ENCODE data around the gene AKAP6. TPM values are rescaled to one million over a fixed set of nuclear protein-coding genes. Genes with fewer than 3 reads are reported as not detected.

The AKAP6 gene
- total RNA-seq, 2 donors from 2014 or later: 3.6 to 9.9 TPM

DNA sequence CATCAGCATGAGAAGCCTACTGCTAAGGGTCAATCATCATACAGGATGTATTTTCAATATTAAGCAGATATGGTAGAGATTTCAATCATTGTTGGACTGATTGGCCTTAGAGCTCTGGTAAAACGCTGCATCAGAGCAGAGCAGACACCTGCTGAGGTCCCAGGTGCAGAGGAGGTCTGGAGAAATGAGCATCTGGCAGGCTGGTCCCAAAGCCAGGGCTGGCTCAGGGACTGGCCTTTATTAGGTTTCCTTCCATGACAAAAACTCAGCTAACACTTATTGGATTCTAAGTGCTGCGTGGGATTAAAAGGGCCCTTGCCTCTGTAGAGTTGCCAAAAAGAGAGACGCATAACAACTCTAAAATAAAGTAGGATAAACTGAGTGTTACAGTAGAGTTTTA is 29.7 kb downstream of the AKAP6 start:
- 58% methylated on average over 3 of the region's 3 CpGs for WGBS
- Histone ChIP-seq H3K27ac (no peak overlapping the region), H3K9me3 (no peaks in the 10 kb centered on the region), H3K4me3 (no peak overlapping the region), H3K4me1 (replicated peaks) (no peaks in the 10 kb centered on the region), H3K27me3 (replicated peaks; ENCODE audit: insufficient read depth) (no peaks in the 10 kb centered on the region), H3K36me3 (no peaks in the 10 kb centered on the region)
- no peak for DNase-seq (ENCODE audit: low spot score)
- intact Hi-C loops (cut with DNase I): no loop called here
- TF ChIP-seq POLR2A (IDR thresholded peaks at IDR 0.05): no peak
- no peak for TF ChIP-seq POLR2AphosphoS5 (IDR thresholded peaks at IDR 0.05)

DNA sequence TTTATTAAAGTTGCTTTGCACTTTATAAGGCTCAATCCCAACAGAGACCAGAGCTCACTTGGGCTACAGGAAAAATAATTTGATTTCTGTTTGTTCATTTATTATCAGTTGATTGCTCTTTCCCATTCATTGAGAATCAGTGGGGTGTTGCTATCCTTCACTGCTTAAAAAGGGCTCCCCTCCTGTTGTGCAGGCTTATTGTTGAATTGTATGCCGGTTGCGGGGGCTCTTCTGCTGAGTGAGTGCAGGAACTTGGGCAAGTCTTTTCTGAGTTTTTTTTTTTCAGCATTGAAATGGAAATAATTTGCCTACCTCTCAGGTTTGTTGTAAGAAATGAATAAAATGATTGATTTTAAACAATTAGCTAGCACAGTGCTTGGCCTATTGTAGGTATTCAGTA is 32.6 kb downstream of the AKAP6 start:
- intact Hi-C loops (cut with DNase I): no loop called here

DNA sequence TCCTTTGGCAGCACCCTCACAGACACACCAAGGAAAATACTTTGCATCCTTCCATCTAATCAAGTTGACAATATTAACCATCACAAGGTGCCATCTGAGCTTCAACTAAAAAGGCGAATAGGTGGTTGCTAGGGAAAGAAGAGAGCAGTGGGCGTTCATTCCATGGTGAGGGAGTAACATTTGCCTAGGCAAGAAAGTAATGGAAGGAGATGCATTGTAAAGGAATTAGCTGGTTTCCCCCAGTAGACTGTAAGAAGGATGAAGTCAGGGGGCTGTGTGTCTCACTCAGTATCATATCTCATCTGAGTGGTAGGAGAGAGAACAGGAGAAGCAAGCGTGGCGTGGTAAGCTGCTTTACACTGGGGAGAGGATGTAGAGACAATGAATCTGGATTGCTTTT is 34.7 kb downstream of the AKAP6 start:
- no peaks in the 10 kb centered on the region for H3K36me3 ChIP-seq
- no peaks in the 10 kb centered on the region for H3K4me1 ChIP-seq (replicated peaks)
- no peaks in the 10 kb centered on the region for H3K9me3 ChIP-seq
- H3K4me3 ChIP-seq: no peak overlapping the region
- no peak for TF ChIP-seq POLR2A (IDR thresholded peaks at IDR 0.05)
- TF ChIP-seq, protein P1, sequence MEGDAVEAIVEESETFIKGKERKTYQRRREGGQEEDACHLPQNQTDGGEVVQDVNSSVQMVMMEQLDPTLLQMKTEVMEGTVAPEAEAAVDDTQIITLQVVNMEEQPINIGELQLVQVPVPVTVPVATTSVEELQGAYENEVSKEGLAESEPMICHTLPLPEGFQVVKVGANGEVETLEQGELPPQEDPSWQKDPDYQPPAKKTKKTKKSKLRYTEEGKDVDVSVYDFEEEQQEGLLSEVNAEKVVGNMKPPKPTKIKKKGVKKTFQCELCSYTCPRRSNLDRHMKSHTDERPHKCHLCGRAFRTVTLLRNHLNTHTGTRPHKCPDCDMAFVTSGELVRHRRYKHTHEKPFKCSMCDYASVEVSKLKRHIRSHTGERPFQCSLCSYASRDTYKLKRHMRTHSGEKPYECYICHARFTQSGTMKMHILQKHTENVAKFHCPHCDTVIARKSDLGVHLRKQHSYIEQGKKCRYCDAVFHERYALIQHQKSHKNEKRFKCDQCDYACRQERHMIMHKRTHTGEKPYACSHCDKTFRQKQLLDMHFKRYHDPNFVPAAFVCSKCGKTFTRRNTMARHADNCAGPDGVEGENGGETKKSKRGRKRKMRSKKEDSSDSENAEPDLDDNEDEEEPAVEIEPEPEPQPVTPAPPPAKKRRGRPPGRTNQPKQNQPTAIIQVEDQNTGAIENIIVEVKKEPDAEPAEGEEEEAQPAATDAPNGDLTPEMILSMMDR (IDR thresholded peaks at IDR 0.05): no peak
- no peak for TF ChIP-seq POLR2AphosphoS5 (IDR thresholded peaks at IDR 0.05)
- no peak overlapping the region for H3K27ac ChIP-seq
- intact Hi-C loops (cut with DNase I): no loop called here
- no peak for DNase-seq (ENCODE audit: low spot score)
- 96% methylated on average over 4 of the region's 4 CpGs for WGBS
- no peaks in the 10 kb centered on the region for H3K27me3 ChIP-seq (replicated peaks; ENCODE audit: insufficient read depth)

More for the DNA sequence above, 32.6 kb downstream of the AKAP6 start:
- no peak for DNase-seq (ENCODE audit: low spot score)
- Histone ChIP-seq H3K4me3 (no peak overlapping the region), H3K4me1 (replicated peaks) (no peaks in the 10 kb centered on the region), H3K27ac (no peak overlapping the region), H3K36me3 (no peaks in the 10 kb centered on the region), H3K9me3 (no peaks in the 10 kb centered on the region), H3K27me3 (replicated peaks; ENCODE audit: insufficient read depth) (no peaks in the 10 kb centered on the region)
- 94% methylated on average over 2 of the region's 2 CpGs for WGBS
- TF ChIP-seq POLR2AphosphoS5 (IDR thresholded peaks at IDR 0.05): no peak
- TF ChIP-seq, protein P1 (IDR thresholded peaks at IDR 0.05): no peak
- no peak for TF ChIP-seq POLR2A (IDR thresholded peaks at IDR 0.05)

DNA sequence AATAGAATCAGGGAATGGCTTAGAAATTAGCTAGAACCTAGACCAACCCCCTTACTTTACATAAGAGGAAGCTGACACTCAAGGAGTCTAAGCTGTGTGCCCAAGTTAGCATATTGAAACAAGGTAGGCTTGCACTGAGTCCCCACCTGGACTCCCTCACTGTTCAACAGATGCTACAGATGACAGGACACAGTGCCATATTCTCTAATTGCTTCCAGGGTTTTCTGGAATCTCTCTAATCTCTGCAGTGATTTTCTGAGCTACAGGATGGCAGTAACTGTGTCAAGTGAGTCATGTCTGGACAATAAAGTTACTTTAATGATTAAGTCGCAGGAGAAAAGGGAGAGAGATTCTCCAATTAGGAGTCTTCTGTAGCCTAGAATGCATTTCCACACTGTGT is 35.8 kb downstream of the AKAP6 start:
- H3K27ac ChIP-seq: no peak overlapping the region
- DNase-seq (ENCODE audit: low spot score): no peak
- TF ChIP-seq, protein P1 (IDR thresholded peaks at IDR 0.05): no peak
- TF ChIP-seq POLR2A (IDR thresholded peaks at IDR 0.05) (no peak), POLR2AphosphoS5 (IDR thresholded peaks at IDR 0.05) (no peak)
- H3K4me1 ChIP-seq (replicated peaks): no peaks in the 10 kb centered on the region
- no peaks in the 10 kb centered on the region for H3K36me3 ChIP-seq
- WGBS: 43% methylated on average over 1 of the region's 1 CpG
- H3K9me3 ChIP-seq: no peaks in the 10 kb centered on the region
- H3K27me3 ChIP-seq (replicated peaks; ENCODE audit: insufficient read depth): no peaks in the 10 kb centered on the region
- intact Hi-C loops (cut with DNase I): no loop called here
- no peak overlapping the region for H3K4me3 ChIP-seq

DNA sequence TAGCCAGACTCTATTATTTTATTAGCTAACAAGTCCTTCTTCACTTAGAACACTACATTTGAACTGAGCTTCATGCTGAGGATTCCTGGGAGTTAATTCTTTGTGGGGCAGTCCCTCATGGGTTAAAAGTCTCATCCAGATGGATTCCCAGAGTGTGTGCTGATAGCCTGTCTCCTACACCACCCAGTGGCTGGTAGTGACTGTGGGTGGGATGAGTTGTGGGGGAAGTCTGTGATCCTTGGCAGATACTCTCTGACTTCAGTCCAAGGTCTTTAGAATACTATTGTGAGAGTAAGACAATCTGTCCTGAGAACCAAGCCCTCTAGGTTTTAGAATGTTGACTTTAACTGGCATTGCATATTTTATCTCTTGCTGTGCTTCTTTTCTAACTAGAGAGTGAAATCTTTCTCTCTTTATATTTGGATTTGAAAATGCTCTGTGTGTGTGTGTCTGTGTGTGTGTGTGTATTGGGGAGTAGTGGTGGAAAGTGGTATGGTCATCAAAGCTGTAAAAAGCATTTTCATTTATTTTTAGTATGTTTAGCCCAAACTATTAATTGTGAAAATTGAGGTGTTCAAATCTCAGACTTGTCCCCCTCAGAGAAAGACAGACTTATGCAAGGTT is 37.3 kb downstream of the AKAP6 start:
- Histone ChIP-seq H3K27me3 (replicated peaks; ENCODE audit: insufficient read depth) (no peaks in the 10 kb centered on the region), H3K27ac (peak overlapping the region in 1 of 2 donors; percentile 10), H3K9me3 (no peaks in the 10 kb centered on the region), H3K4me3 (no peak overlapping the region), H3K36me3 (no peaks in the 10 kb centered on the region), H3K4me1 (replicated peaks) (no peaks in the 10 kb centered on the region)
- TF ChIP-seq POLR2AphosphoS5 (IDR thresholded peaks at IDR 0.05) (peak; percentile 28), POLR2A (IDR thresholded peaks at IDR 0.05) (no peak)
- TF ChIP-seq, protein P1 (IDR thresholded peaks at IDR 0.05): peak in 1 of 4 experiments; percentile 13
- DNase-seq (ENCODE audit: low spot score): peak; percentile 22
- intact Hi-C loops (cut with DNase I): no loop called here
